IPS-20b (cell line): ENCODE data around the gene ELAPOR1.
A peak's percentile ranks its signal among the peaks of the same experiment; 100 is the strongest.

ENCODE experiments used
- H3K27ac ChIP-seq: one replicate; pipeline ENCODE4 v1.5.1; 2013; ENCODE audit warnings: low read length
- H3K27me3 ChIP-seq: 2 replicates; pipeline ENCODE4 v1.6.1; 2013; ENCODE audit warnings: mild to moderate bottlenecking, low read length, inconsistent platforms; ENCODE audit not compliant: insufficient read depth
- H3K36me3 ChIP-seq: 2 replicates; pipeline ENCODE4 v1.6.1; 2013; ENCODE audit warnings: low read depth, mild to moderate bottlenecking, inconsistent platforms, low read length, moderate library complexity; ENCODE audit not compliant: insufficient read depth
- H3K4me1 ChIP-seq: 2 replicates; pipeline ENCODE4 v1.6.1; 2013; ENCODE audit warnings: mild to moderate bottlenecking, control low read depth, inconsistent platforms, low read length, moderate library complexity; ENCODE audit not compliant: insufficient read depth
- H3K4me3 ChIP-seq: 2 replicates; pipeline ENCODE4 v1.5.1; 2013; ENCODE audit warnings: mild to moderate bottlenecking, low read length, inconsistent platforms
- H3K9ac ChIP-seq: 2 replicates; pipeline ENCODE4 v1.6.1; 2013; ENCODE audit warnings: low read depth, mild to moderate bottlenecking, inconsistent platforms, low read length, moderate library complexity
- H3K9me3 ChIP-seq: 2 replicates; pipeline ENCODE4 v1.6.1; 2013; ENCODE audit warnings: mild to moderate bottlenecking, low read depth, low read length, inconsistent platforms; ENCODE audit not compliant: insufficient read depth

Gene ELAPOR1

DNA sequence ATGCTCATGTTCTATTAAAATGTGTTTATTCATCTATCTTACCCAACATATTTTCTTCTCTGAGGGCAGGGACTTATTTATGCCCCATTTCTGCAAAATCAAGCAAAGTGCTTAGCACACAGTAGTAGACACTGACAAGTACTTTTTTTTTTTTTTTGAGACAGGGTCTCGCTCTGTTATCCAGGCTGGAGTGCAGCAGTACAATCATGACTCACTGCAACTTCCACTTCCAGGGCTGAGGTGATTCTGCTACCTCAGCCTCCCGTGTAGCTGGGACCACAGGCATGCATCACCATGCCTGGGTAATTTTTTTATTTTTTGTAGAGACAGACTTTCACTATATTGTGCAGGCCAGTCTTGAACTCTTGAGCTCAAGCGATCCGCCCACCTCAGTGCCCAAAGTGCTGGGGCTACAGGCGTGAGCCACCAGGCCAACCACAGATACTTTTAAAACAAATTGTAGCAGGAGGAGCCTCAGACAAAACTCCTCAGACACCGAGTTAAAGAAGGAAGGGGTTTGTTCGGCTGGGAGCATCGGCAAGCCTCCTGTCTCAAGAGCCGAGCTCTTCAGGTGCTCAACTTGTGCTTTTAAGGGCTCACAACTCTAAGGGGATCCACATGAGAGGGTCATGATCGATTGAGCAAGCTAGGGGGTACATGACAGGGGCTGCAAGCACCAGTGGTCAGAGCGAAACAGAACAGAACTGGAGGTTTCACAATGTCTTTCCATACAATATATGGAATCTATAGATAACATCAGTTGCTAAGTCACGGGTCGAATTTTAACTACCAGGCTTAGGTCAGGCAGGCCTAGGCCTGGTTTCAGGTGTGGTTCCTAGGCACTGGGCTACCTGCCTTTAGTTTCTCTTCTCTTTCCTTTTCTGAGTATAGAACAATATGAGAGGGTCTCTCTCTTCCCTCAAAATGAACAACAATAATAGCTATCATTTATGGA lies 29.1 kb upstream of the ELAPOR1 start:
- H3K9me3 ChIP-seq, result no peaks in the 10 kb centered on the region
- no peaks in the 10 kb centered on the region for H3K27me3 ChIP-seq
- H3K4me1 ChIP-seq, result peaks cover 4% of the 10 kb centered on the region; the same call in 1 of the 2 replicates
- H3K4me3 ChIP-seq, result no peak overlapping the region
- no peak overlapping the region for H3K27ac ChIP-seq
- no peaks in the 10 kb centered on the region for H3K36me3 ChIP-seq
- no peak overlapping the region for H3K9ac ChIP-seq

DNA sequence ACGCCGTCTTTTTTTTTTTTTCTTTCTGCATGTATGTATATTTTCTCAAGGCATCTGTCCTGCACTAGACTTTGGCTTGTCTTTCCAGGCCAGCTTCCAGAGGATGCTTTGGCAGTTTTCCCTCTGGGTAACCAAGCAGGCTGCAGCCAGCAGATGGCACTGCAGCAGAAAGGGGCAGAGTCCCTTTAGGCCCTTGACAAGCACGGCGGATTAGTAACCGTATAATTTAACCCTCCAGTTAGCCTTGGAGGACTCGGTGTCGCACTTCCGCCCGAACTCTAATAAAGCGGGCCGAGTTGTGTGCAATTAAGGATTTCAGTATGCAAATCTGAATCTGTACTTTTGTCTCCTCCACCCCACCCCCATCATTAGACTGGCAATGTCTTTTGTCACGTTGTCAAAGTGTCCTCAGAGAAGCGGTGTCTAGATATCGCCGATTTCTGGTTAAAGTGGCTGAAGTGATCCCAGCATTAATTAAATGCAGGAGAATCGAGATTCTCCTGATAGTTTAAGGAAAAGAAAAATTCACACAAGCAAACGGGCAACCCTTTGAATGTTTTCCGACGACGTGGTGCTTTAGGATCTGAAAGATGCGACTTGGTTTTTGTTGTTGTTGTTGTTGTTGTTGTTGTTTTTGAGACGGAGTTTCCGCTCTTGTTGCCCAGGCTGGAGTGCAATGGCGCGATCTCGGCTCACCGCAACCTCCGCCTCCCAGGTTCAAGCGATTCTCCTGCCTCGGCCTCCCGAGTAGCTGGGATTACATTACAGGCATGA lies 24.5 kb upstream of the ELAPOR1 start:
- H3K27ac ChIP-seq, result no peak overlapping the region
- no peak overlapping the region for H3K9ac ChIP-seq
- peaks cover 9% of the 10 kb centered on the region for H3K4me1 ChIP-seq
- H3K4me3 ChIP-seq, result peak overlapping the region; percentile 91; the same call in 1 of the 2 replicates
- no peaks in the 10 kb centered on the region for H3K9me3 ChIP-seq
- no peaks in the 10 kb centered on the region for H3K27me3 ChIP-seq
- peaks cover 7% of the 10 kb centered on the region for H3K36me3 ChIP-seq

DNA sequence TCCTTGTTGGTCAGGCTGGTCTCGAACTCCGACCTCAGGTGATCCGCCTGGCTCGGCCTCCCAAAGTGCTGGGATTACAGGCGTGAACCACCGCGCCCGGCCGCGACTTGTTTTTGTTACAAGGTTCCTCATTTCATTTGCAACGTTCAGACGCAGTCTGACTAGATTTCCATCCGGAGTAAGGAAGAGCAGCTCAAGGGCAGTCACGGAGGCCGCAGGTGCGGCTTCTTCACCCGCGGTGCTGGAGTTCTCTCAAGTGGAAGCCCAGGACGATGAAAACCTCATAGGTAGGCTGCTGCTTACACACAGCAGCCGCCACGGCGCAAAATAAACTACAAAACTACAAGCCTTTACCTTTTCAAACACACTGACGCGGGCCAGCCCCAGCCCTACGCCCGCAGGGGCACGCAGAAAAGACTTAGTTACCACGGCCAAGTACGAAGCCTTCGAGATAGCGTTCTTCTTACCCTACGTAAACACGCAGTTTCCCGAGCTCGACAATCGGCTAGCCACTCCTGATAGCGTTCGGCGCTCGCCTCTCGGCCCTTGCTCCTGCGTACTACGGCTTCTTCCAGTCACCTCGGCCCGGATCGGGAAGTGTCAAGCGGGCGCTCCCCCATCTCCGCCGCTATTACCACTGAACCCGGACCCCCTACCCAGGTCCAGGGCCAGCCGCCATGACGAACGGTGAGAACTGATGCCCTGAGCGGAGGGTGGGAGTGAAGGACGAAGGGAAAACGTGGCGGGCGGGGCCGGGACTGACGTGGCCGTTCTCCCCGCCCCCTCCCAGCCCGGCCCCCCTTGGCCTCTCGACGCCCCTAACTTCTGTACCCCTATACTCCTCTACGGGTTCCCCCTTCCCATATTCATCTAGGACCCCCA lies 23.5 kb upstream of the ELAPOR1 start, which contains the start of gene TMEM167B:
Gene TMEM167B, plus strand, starts transcription at position 569 of the 882 bp plus-strand sequence. Its CDS starts 109 bp downstream, at position 678.
- H3K9ac ChIP-seq, result peak within 1 kb of the TSS; percentile 90
- H3K27me3 ChIP-seq, result no peaks in the 10 kb centered on the region
- H3K27ac ChIP-seq, result no peak within 1 kb of the TSS
- H3K4me3 ChIP-seq, result peak within 1 kb of the TSS; percentile 91
- peaks cover 15% of the 10 kb centered on the region for H3K36me3 ChIP-seq
- H3K4me1 ChIP-seq, result peaks cover 9% of the 10 kb centered on the region
- H3K9me3 ChIP-seq, result no peaks in the 10 kb centered on the region

DNA sequence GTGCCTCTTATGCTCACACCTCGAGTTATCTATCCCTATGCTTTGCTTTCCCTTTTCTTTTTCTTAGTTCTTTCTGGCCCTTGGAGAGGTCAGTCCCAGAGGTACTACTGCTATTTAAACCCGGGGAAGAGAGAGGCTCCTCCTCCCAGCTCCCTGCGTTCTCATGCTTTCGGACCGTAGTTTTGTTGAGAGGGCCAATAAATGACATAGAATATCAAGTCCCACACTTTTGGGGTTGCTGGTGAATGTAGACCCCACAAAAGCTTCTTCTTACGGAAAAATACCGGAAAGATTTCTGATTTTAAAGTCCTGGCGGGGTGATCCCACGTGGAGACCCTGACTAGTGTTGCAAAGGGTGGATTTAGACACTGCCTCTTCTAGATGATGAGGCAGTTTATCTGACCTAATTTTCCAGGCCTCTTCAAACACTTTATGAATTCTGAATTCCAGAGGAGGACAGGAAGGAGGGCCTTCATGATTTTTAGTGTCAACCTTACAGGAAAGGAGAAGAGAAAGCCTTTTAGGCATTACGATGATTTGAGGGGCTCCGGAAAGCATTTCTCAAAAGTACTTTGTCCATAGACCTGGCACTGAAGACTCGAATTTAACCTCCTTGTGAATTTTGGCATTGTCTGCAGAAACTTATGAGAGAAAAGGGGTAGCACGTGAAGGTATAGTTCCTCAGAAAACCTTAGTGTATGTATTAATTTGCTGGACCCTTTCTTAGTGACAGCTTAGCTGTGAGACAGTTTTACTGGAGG lies 22.7 kb upstream of the ELAPOR1 start:
- peak overlapping the region; percentile 90 for H3K9ac ChIP-seq
- peak overlapping the region; percentile 91 for H3K4me3 ChIP-seq
- H3K9me3 ChIP-seq, result no peaks in the 10 kb centered on the region
- peaks cover 9% of the 10 kb centered on the region for H3K4me1 ChIP-seq
- H3K36me3 ChIP-seq, result peaks cover 15% of the 10 kb centered on the region
- H3K27ac ChIP-seq, result no peak overlapping the region
- no peaks in the 10 kb centered on the region for H3K27me3 ChIP-seq

DNA sequence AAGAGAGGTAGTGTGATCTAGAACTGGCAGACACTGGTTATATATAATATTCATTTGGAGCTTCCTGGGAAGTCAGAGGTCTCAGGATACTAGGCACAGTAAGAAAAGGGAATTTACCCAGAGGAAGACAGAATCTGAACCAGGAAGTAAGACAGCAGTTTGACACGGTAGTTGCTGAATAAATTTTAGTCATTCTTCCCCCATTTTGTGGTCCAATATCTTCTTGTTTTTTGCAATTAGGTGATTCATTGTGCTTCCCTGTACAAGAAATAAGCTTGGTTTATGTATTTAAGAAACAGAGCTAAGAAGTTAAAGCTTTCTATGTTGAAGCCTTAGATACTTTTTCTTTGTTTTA lies 22.1 kb upstream of the ELAPOR1 start:
- peaks cover 15% of the 10 kb centered on the region for H3K36me3 ChIP-seq
- peak overlapping the region; percentile 90 for H3K9ac ChIP-seq
- H3K4me3 ChIP-seq, result peak overlapping the region; percentile 91
- no peaks in the 10 kb centered on the region for H3K27me3 ChIP-seq
- peaks cover 9% of the 10 kb centered on the region for H3K4me1 ChIP-seq
- no peaks in the 10 kb centered on the region for H3K9me3 ChIP-seq
- no peak overlapping the region for H3K27ac ChIP-seq

DNA sequence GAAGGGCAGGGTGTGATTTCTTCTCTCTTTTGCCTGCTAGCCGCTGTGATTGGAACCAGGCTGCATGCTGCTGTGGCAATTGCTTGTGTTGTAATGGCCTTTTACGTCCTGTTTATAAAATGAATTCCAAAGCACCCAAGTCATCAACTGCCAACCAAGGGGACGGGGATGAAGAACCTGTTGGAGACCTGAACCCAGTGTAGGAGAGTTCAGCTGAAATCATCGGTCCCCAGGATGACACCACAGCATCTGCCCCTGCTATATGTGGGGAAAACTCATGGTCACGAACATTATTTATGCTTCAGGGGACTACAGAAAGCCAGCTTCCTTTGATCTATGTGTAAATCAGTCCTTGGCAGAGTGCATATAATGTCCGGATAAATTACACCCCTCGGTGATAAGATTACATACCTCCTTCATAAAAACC lies 19.5 kb upstream of the ELAPOR1 start:
- H3K36me3 ChIP-seq, result peaks cover 15% of the 10 kb centered on the region
- H3K9me3 ChIP-seq, result no peaks in the 10 kb centered on the region
- peaks cover 9% of the 10 kb centered on the region for H3K4me1 ChIP-seq
- no peak overlapping the region for H3K9ac ChIP-seq
- no peaks in the 10 kb centered on the region for H3K27me3 ChIP-seq
- no peak overlapping the region for H3K4me3 ChIP-seq
- H3K27ac ChIP-seq, result no peak overlapping the region

DNA sequence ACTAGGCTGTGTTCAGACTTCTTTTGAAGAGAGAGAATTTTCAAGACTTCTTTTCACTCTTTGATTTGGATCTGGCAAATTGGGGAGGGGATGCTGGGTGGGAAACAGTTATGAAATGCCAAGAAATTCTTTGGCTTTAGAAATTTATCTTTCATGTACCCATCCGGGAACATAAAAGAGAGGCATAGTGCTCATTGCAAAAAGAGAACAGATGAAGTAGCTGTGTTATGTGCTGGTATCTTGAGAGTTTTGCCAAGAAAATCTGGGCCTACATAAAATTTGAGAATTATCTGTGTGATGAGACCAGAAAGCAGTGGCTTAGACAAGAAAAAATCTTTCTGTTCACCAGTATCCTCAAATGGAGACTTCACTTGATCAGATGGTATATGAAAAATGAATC lies 19.0 kb upstream of the ELAPOR1 start:
- Histone ChIP-seq H3K9me3 (no peaks in the 10 kb centered on the region), H3K27ac (no peak overlapping the region), H3K9ac (no peak overlapping the region), H3K4me3 (no peak overlapping the region), H3K27me3 (no peaks in the 10 kb centered on the region), H3K4me1 (peaks cover 9% of the 10 kb centered on the region), H3K36me3 (peaks cover 15% of the 10 kb centered on the region)

DNA sequence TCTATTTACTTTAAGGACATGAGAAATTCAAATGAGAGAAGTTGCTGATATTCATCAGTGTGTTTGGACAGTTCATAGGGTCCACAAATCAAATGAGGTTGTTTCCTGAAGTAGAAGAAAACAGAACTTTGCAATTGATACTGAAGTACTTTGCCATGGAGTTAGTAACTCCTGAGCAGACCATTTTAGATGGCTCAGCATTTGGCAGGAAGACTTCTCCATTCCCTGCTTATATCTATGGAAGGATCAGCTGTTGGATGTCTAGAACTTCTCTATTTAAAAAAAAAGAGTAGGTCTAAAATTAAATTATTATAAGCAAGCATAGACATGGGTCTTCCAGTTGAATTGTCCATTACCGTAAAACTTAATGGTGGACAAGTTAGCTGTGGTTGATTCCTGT lies 18.3 kb upstream of the ELAPOR1 start:
- no peak overlapping the region for H3K9ac ChIP-seq
- no peak overlapping the region for H3K27ac ChIP-seq
- no peaks in the 10 kb centered on the region for H3K27me3 ChIP-seq
- H3K9me3 ChIP-seq, result no peaks in the 10 kb centered on the region
- H3K4me1 ChIP-seq, result peaks cover 9% of the 10 kb centered on the region
- no peak overlapping the region for H3K4me3 ChIP-seq
- H3K36me3 ChIP-seq, result peaks cover 15% of the 10 kb centered on the region

DNA sequence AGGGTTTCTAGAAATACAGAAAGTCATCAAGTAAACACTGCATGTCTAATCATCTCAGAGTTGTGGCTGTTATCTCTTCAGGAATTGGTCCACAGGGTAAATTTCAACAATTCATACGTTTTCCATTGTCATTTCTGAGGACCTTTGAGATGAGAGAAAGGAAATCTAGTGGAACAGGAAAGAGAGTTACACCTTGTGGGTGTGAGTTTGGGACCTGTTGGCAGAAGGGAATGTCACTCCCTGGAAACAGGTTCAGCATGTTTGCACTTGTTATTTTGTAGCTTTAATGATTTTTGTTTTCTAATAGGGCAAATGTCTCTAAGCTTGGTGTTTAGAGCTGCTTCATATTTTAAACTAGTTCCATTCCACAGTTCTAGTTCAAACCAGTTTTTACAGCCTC lies 17.8 kb upstream of the ELAPOR1 start:
- Histone ChIP-seq H3K9ac (no peak overlapping the region), H3K36me3 (peaks cover 15% of the 10 kb centered on the region), H3K27me3 (no peaks in the 10 kb centered on the region), H3K4me1 (peaks cover 9% of the 10 kb centered on the region), H3K27ac (no peak overlapping the region), H3K9me3 (no peaks in the 10 kb centered on the region), H3K4me3 (no peak overlapping the region)

DNA sequence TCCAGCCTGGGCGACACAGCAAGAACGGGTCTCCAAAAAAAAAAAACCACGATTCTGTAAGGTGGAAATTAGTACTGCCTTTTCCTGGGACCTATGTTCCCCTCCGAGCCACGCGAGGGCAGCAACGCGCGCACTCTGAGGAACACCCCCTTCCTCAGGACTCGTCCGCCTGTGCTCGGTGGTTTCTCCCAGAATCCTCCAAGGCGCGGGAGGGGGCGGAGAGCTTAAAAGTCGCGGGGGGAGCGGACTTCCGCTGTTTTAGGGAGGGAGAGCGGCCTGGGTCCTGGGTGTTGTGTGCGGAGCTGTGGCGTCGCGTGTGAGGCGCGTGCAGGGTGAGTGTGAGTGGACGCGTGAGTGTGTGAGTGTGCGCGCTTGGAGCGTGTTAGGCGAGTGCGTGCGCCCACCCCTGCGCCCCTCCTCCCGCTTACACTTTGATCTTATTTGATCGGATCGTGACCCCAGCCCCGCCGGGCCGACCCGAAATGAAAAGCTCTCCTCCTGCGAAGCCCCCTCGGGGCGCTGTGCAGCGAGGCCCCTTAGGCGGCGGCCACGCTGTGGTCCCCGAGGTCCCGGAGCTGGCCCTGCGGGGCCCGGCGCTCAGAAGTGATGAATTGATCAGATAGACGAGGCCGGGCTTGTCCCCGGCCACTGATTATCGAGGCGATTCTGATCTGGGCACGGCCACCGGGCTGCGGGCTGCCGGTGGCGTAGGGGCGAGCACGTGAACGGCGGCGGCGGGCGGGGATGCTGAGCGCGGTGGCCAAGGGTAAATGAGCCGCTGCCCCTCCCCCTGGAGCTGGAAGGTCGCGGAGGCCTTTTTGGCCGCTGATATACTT lies 13.8 kb upstream of the ELAPOR1 start:
- peak overlapping the region; percentile 98 for H3K4me3 ChIP-seq
- H3K27ac ChIP-seq, result peak overlapping the region; percentile 40
- no peaks in the 10 kb centered on the region for H3K27me3 ChIP-seq
- peaks cover 8% of the 10 kb centered on the region; the same call in 1 of the 2 replicates for H3K36me3 ChIP-seq
- H3K4me1 ChIP-seq, result no peaks in the 10 kb centered on the region
- H3K9ac ChIP-seq, result peak overlapping the region; percentile 97
- H3K9me3 ChIP-seq, result no peaks in the 10 kb centered on the region
